ENCODE measurements around the gene UBE2R2. TPM values are rescaled to one million over a fixed set of nuclear protein-coding genes. Genes with fewer than 3 reads are reported as not detected.
A peak's percentile ranks its signal among the peaks of the same experiment; 100 is the strongest.
"Not testable (repeated sequence)": the region's sequence is repeated elsewhere in the genome, so short reads cannot be mapped to it uniquely, and the experiment has no call there.

UBE2R2 gene
- 57.7 TPM for total RNA-seq (ENCODE audit: unreplicated experiment)
- long read RNA-seq, full-length matches to known transcripts, result 3 of 6 reads
- long read RNA-seq, partial matches to known transcripts, result 0 of 6 reads
- long read RNA-seq, other reads (novel, unspliced or antisense), result 3 of 6 reads

GRCh38 chr9:33816327-33817252 lies at the start of gene UBE2R2:
TSS of gene UBE2R2 (plus strand) at chr9:33817160. CDS start at chr9:33817758, 598 bp downstream.
- H3K4me3 Mint-ChIP-seq (ENCODE audit: unreplicated experiment), result peak within 1 kb of the TSS; percentile 99
- H3K4me1 Mint-ChIP-seq (ENCODE audit: unreplicated experiment), result peaks cover 37% of the 10 kb centered on the region
- H3K27ac Mint-ChIP-seq (ENCODE audit: unreplicated experiment), result peak within 1 kb of the TSS; percentile 99
- no peak for TF ChIP-seq CTCF (IDR thresholded peaks at IDR 0.05; ENCODE audit: unreplicated experiment)
- DNase-seq (ENCODE audit: low spot score), result peak; percentile 89
- H3K36me3 Mint-ChIP-seq (ENCODE audit: low read depth, unreplicated experiment), result peaks cover 10% of the 10 kb centered on the region
- no peaks in the 10 kb centered on the region for H3K9me3 Mint-ChIP-seq (ENCODE audit: unreplicated experiment)
- peaks cover 12% of the 10 kb centered on the region for H3K27me3 Mint-ChIP-seq (ENCODE audit: unreplicated experiment)

GRCh38 chr9:33770156-33770880 lies 46.6 kb upstream of the UBE2R2 start:
- not testable (repeated sequence) for H3K27ac Mint-ChIP-seq (ENCODE audit: unreplicated experiment); H3K4me1 Mint-ChIP-seq (ENCODE audit: unreplicated experiment); H3K36me3 Mint-ChIP-seq (ENCODE audit: low read depth, unreplicated experiment); DNase-seq (ENCODE audit: low spot score); H3K9me3 Mint-ChIP-seq (ENCODE audit: unreplicated experiment); H3K4me3 Mint-ChIP-seq (ENCODE audit: unreplicated experiment); H3K27me3 Mint-ChIP-seq (ENCODE audit: unreplicated experiment)

- not testable (repeated sequence) for H3K4me3 Mint-ChIP-seq (ENCODE audit: unreplicated experiment); H3K36me3 Mint-ChIP-seq (ENCODE audit: low read depth, unreplicated experiment); H3K4me1 Mint-ChIP-seq (ENCODE audit: unreplicated experiment); DNase-seq (ENCODE audit: low spot score); H3K9me3 Mint-ChIP-seq (ENCODE audit: unreplicated experiment); H3K27ac Mint-ChIP-seq (ENCODE audit: unreplicated experiment); H3K27me3 Mint-ChIP-seq (ENCODE audit: unreplicated experiment)
These were observed 43.8 kb upstream of the UBE2R2 start for GRCh38 chr9:33773135-33773534.

- DNase-seq (ENCODE audit: low spot score); H3K4me1 Mint-ChIP-seq (ENCODE audit: unreplicated experiment); H3K9me3 Mint-ChIP-seq (ENCODE audit: unreplicated experiment); H3K27me3 Mint-ChIP-seq (ENCODE audit: unreplicated experiment); H3K4me3 Mint-ChIP-seq (ENCODE audit: unreplicated experiment); H3K27ac Mint-ChIP-seq (ENCODE audit: unreplicated experiment); H3K36me3 Mint-ChIP-seq (ENCODE audit: low read depth, unreplicated experiment): not testable (repeated sequence)
These were observed 42.8 kb upstream of the UBE2R2 start for GRCh38 chr9:33774074-33774659.

- Mint-ChIP-seq H3K9me3 (ENCODE audit: unreplicated experiment) (no peaks in the 10 kb centered on the region), H3K27ac (ENCODE audit: unreplicated experiment) (no peak overlapping the region), H3K27me3 (ENCODE audit: unreplicated experiment) (peaks cover 2% of the 10 kb centered on the region), H3K4me1 (ENCODE audit: unreplicated experiment) (no peaks in the 10 kb centered on the region), H3K36me3 (ENCODE audit: low read depth, unreplicated experiment) (no peaks in the 10 kb centered on the region), H3K4me3 (ENCODE audit: unreplicated experiment) (no peak overlapping the region)
- DNase-seq (ENCODE audit: low spot score), result no peak
- no peak for TF ChIP-seq CTCF (IDR thresholded peaks at IDR 0.05; ENCODE audit: unreplicated experiment)
These were observed 40.4 kb upstream of the UBE2R2 start for GRCh38 chr9:33776578-33776977.

GRCh38 chr9:33778700-33779351 lies 38.1 kb upstream of the UBE2R2 start:
- H3K27me3 Mint-ChIP-seq (ENCODE audit: unreplicated experiment), result peaks cover 2% of the 10 kb centered on the region
- H3K36me3 Mint-ChIP-seq (ENCODE audit: low read depth, unreplicated experiment), result no peaks in the 10 kb centered on the region
- peak; percentile 80 for TF ChIP-seq CTCF (IDR thresholded peaks at IDR 0.05; ENCODE audit: unreplicated experiment)
- peak; percentile 54 for DNase-seq (ENCODE audit: low spot score)
- H3K9me3 Mint-ChIP-seq (ENCODE audit: unreplicated experiment), result no peaks in the 10 kb centered on the region
- H3K27ac Mint-ChIP-seq (ENCODE audit: unreplicated experiment), result no peak overlapping the region
- H3K4me3 Mint-ChIP-seq (ENCODE audit: unreplicated experiment), result no peak overlapping the region
- peaks cover 2% of the 10 kb centered on the region for H3K4me1 Mint-ChIP-seq (ENCODE audit: unreplicated experiment)
